Activated T-helper 1 cell treated with anti-CD3 and anti-CD28 coated beads, Interleukin-12 subunit alpha, Interleukin-12 subunit beta, Interleukin-2, Interleukin-4 antibody, amounts not matched to agents 30 ng/mL and 10 ng/mL and 1 ng/mL, durations not matched to agents 14 hours and 24 hours and 36 hours (primary cell): ENCODE results near the gene ZNF469. TPM values are rescaled to one million over a fixed set of nuclear protein-coding genes. Genes with fewer than 3 reads are reported as not detected.

ENCODE experiments used
- DNase-seq: peaks from one replicate; pipeline ENCODE4 v3.0.0; 2021; ENCODE audit warnings: low spot score
- H3K27ac Mint-ChIP-seq: one replicate; pipeline ENCODE4 v1.8.0; 2021; ENCODE audit warnings: mild to moderate bottlenecking, mixed read lengths
- H3K27me3 Mint-ChIP-seq: one replicate; pipeline ENCODE4 v1.8.0; 2022; ENCODE audit warnings: mild to moderate bottlenecking, moderate library complexity, mixed read lengths; ENCODE audit not compliant: insufficient read depth
- H3K36me3 Mint-ChIP-seq: one replicate; pipeline ENCODE4 v1.8.0; 2021; ENCODE audit warnings: low read depth, mixed read lengths
- H3K4me1 Mint-ChIP-seq: one replicate; pipeline ENCODE4 v1.8.0; 2021; ENCODE audit warnings: low read depth, mixed read lengths
- H3K4me3 Mint-ChIP-seq: one replicate; pipeline ENCODE4 v1.8.0; 2021; ENCODE audit warnings: mild to moderate bottlenecking, moderate library complexity, mixed read lengths
- H3K9me3 Mint-ChIP-seq: one replicate; pipeline ENCODE4 v1.8.0; 2021; ENCODE audit warnings: mixed read lengths
- intact Hi-C: fragments of 100-400 bp; cut with micrococcal nuclease; formaldehyde crosslinking; loops from one replicate; pipeline ENCODE4 v1.15.1; 2024
- total RNA-seq: library from RNA; stranded (reverse); gene quantifications from 2 replicates; pipeline ENCODE4 v1.2.3, GENCODE V29; 2022

Gene ZNF469
- total RNA-seq, 1 donor from 2014 or later = 0.57 TPM

- H3K4me1 Mint-ChIP-seq = no peaks in the 10 kb centered on the region
- H3K27ac Mint-ChIP-seq = no peak overlapping the region
- no peak overlapping the region for H3K4me3 Mint-ChIP-seq
- no peaks in the 10 kb centered on the region for H3K9me3 Mint-ChIP-seq
- H3K36me3 Mint-ChIP-seq = no peaks in the 10 kb centered on the region
- intact Hi-C loops = no loop called here
- no peak for DNase-seq
- no peaks in the 10 kb centered on the region for H3K27me3 Mint-ChIP-seq
Measured at GRCh38 chr16:88413231-88413630, 30.5 kb downstream of the ZNF469 start.

- Mint-ChIP-seq H3K4me1 (no peaks in the 10 kb centered on the region), H3K27me3 (no peaks in the 10 kb centered on the region), H3K9me3 (no peaks in the 10 kb centered on the region), H3K36me3 (no peaks in the 10 kb centered on the region), H3K27ac (no peak overlapping the region), H3K4me3 (no peak overlapping the region)
- intact Hi-C loops = no loop called here
- no peak for DNase-seq
Measured at GRCh38 chr16:88413631-88414030, 30.9 kb downstream of the ZNF469 start.

- no peak overlapping the region for H3K4me3 Mint-ChIP-seq
- H3K36me3 Mint-ChIP-seq = no peaks in the 10 kb centered on the region
- no peak for DNase-seq
- H3K27me3 Mint-ChIP-seq = no peaks in the 10 kb centered on the region
- H3K9me3 Mint-ChIP-seq = no peaks in the 10 kb centered on the region
- H3K27ac Mint-ChIP-seq = no peak overlapping the region
- intact Hi-C loops = no loop called here
- no peaks in the 10 kb centered on the region for H3K4me1 Mint-ChIP-seq
Measured at GRCh38 chr16:88414521-88415380, 32.0 kb downstream of the ZNF469 start.

GRCh38 chr16:88415381-88415705 lies 32.6 kb downstream of the ZNF469 start:
- no peak overlapping the region for H3K27ac Mint-ChIP-seq
- no peak for DNase-seq

GRCh38 chr16:88415713-88416323 lies 33.1 kb downstream of the ZNF469 start:
- H3K4me3 Mint-ChIP-seq = no peak overlapping the region
- H3K4me1 Mint-ChIP-seq = no peaks in the 10 kb centered on the region
- H3K9me3 Mint-ChIP-seq = no peaks in the 10 kb centered on the region
- H3K36me3 Mint-ChIP-seq = no peaks in the 10 kb centered on the region
- H3K27ac Mint-ChIP-seq = no peak overlapping the region
- intact Hi-C loops = no loop called here
- DNase-seq = no peak
- H3K27me3 Mint-ChIP-seq = no peaks in the 10 kb centered on the region

More at GRCh38 chr16:88415381-88415705, 32.6 kb downstream of the ZNF469 start:
- Mint-ChIP-seq H3K27me3 (no peaks in the 10 kb centered on the region), H3K4me1 (no peaks in the 10 kb centered on the region), H3K9me3 (no peaks in the 10 kb centered on the region), H3K4me3 (no peak overlapping the region), H3K36me3 (no peaks in the 10 kb centered on the region)
- intact Hi-C loops = no loop called here

GRCh38 chr16:88416686-88417085 lies 33.9 kb downstream of the ZNF469 start:
- Mint-ChIP-seq H3K36me3 (no peaks in the 10 kb centered on the region), H3K27ac (no peak overlapping the region), H3K9me3 (no peaks in the 10 kb centered on the region), H3K27me3 (no peaks in the 10 kb centered on the region), H3K4me3 (no peak overlapping the region), H3K4me1 (no peaks in the 10 kb centered on the region)
- intact Hi-C loops = no loop called here
- DNase-seq = no peak

GRCh38 chr16:88417684-88418476 lies 35.1 kb downstream of the ZNF469 start:
- Mint-ChIP-seq H3K27me3 (no peaks in the 10 kb centered on the region), H3K4me1 (no peaks in the 10 kb centered on the region), H3K4me3 (no peak overlapping the region), H3K36me3 (no peaks in the 10 kb centered on the region), H3K9me3 (no peaks in the 10 kb centered on the region), H3K27ac (no peak overlapping the region)
- DNase-seq = no peak
- intact Hi-C loops = no loop called here

GRCh38 chr16:88418869-88419268 lies 36.1 kb downstream of the ZNF469 start:
- no peaks in the 10 kb centered on the region for H3K4me1 Mint-ChIP-seq
- no peak overlapping the region for H3K4me3 Mint-ChIP-seq

GRCh38 chr16:88419790-88420189 lies 37.0 kb downstream of the ZNF469 start:
- Mint-ChIP-seq H3K27ac (no peak overlapping the region), H3K27me3 (peaks cover under 1% of the 10 kb centered on the region), H3K4me1 (no peaks in the 10 kb centered on the region), H3K4me3 (no peak overlapping the region), H3K36me3 (no peaks in the 10 kb centered on the region), H3K9me3 (no peaks in the 10 kb centered on the region)
- intact Hi-C loops = no loop called here
- DNase-seq = no peak

More at GRCh38 chr16:88418869-88419268, 36.1 kb downstream of the ZNF469 start:
- no peaks in the 10 kb centered on the region for H3K36me3 Mint-ChIP-seq
- no peak overlapping the region for H3K27ac Mint-ChIP-seq
- H3K9me3 Mint-ChIP-seq = no peaks in the 10 kb centered on the region
- no peak for DNase-seq
- H3K27me3 Mint-ChIP-seq = no peaks in the 10 kb centered on the region
- intact Hi-C loops = no loop called here

- H3K9me3 Mint-ChIP-seq = no peaks in the 10 kb centered on the region
- no peaks in the 10 kb centered on the region for H3K36me3 Mint-ChIP-seq
- intact Hi-C loops = no loop called here
- no peak overlapping the region for H3K27ac Mint-ChIP-seq
- H3K27me3 Mint-ChIP-seq = peaks cover 2% of the 10 kb centered on the region
- no peak overlapping the region for H3K4me3 Mint-ChIP-seq
- no peaks in the 10 kb centered on the region for H3K4me1 Mint-ChIP-seq
- DNase-seq = no peak
Measured at GRCh38 chr16:88420496-88420895, 37.7 kb downstream of the ZNF469 start.

- no peak for DNase-seq
- H3K4me3 Mint-ChIP-seq = no peak overlapping the region
- H3K27ac Mint-ChIP-seq = no peak overlapping the region
- peaks cover 2% of the 10 kb centered on the region for H3K27me3 Mint-ChIP-seq
- intact Hi-C loops = no loop called here
- no peaks in the 10 kb centered on the region for H3K36me3 Mint-ChIP-seq
- no peaks in the 10 kb centered on the region for H3K9me3 Mint-ChIP-seq
- no peaks in the 10 kb centered on the region for H3K4me1 Mint-ChIP-seq
Measured at GRCh38 chr16:88421301-88421700, 38.5 kb downstream of the ZNF469 start.

- no peak overlapping the region for H3K4me3 Mint-ChIP-seq
- H3K9me3 Mint-ChIP-seq = no peaks in the 10 kb centered on the region
- H3K27me3 Mint-ChIP-seq = peaks cover 2% of the 10 kb centered on the region
- H3K27ac Mint-ChIP-seq = no peak overlapping the region
- intact Hi-C loops = no loop called here
- H3K36me3 Mint-ChIP-seq = no peaks in the 10 kb centered on the region
- H3K4me1 Mint-ChIP-seq = no peaks in the 10 kb centered on the region
- no peak for DNase-seq
Measured at GRCh38 chr16:88421871-88422433, 39.2 kb downstream of the ZNF469 start.
